Natural killer cell (primary cell): ENCODE measurements around the gene PPP1R3A. TPM values are rescaled to one million over a fixed set of nuclear protein-coding genes. Genes with fewer than 3 reads are reported as not detected.

Experiments used
- ATAC-seq, 3 donors: fragments of 150-1000 bp in 2 of 3; fragments of 200-7000 bp in 1 of 3; cut with Tn5 transposase; 1 replicate in 1 of 3; 2 replicates in 2 of 3; pipeline ENCODE4 v1.10.0; 2021; ENCODE audit warnings: mild to moderate bottlenecking in 2 of 3, moderate library complexity in 2 of 3
- DNase-seq, 2 donors: peaks; one replicate each; pipeline versions ENCODE4 v3.0.0 to v3.0.0-alpha.2; 2013 to 2021; ENCODE audit warnings: mixed read lengths in 1 of 2
- H3K27ac ChIP-seq: one replicate; pipeline ENCODE4 v1.5.1; 2013; ENCODE audit warnings: mild to moderate bottlenecking, low read length
- H3K27me3 ChIP-seq: one replicate; pipeline ENCODE4 v1.6.1; 2013; ENCODE audit warnings: low read length; ENCODE audit not compliant: control insufficient read depth, insufficient read depth
- H3K36me3 ChIP-seq: one replicate; pipeline ENCODE4 v1.6.1; 2013; ENCODE audit warnings: low read length; ENCODE audit not compliant: control insufficient read depth, insufficient read depth
- H3K4me1 ChIP-seq: one replicate; pipeline ENCODE4 v1.6.1; 2013; ENCODE audit warnings: low read length; ENCODE audit not compliant: control insufficient read depth, insufficient read depth
- H3K4me3 ChIP-seq: one replicate; pipeline ENCODE4 v1.5.1; 2013; ENCODE audit warnings: low read length
- H3K9me3 ChIP-seq: one replicate; pipeline ENCODE4 v1.6.1; 2013; ENCODE audit warnings: low read length; ENCODE audit not compliant: control insufficient read depth, insufficient read depth
- H3K27ac Mint-ChIP-seq, 2 donors: one replicate each; pipeline ENCODE4 v1.8.0; 2022; ENCODE audit warnings: mild to moderate bottlenecking in 2 of 2, mixed read lengths in 2 of 2, moderate library complexity in 1 of 2
- H3K27me3 Mint-ChIP-seq, 2 donors: one replicate each; pipeline ENCODE4 v1.8.0; 2022; ENCODE audit warnings: low read depth in 2 of 2, mixed read lengths in 2 of 2
- H3K36me3 Mint-ChIP-seq: one replicate; pipeline ENCODE4 v1.8.0; 2022; ENCODE audit warnings: mixed read lengths
- H3K4me1 Mint-ChIP-seq, 2 donors: one replicate each; pipeline ENCODE4 v1.8.0; 2022; ENCODE audit warnings: mixed read lengths in 2 of 2
- H3K4me3 Mint-ChIP-seq: one replicate; pipeline ENCODE4 v1.8.0; 2022; ENCODE audit warnings: mild to moderate bottlenecking, moderate library complexity, mixed read lengths
- H3K9me3 Mint-ChIP-seq, 2 donors: one replicate each; pipeline ENCODE4 v1.8.0; 2022; ENCODE audit warnings: mixed read lengths in 2 of 2
- CTCF ChIP-seq: fragments of 200-600 bp; IDR thresholded peaks from one replicate; pipeline ENCODE4 v1.8.0; 2022; ENCODE audit warnings: antibody characterized with exemption
- WGBS: methylation state at CpG from one replicate; pipeline ENCODE4 v1.1.7; 2013; ENCODE audit warnings: missing lambda C conversion rate; ENCODE audit not compliant: insufficient coverage; 5-methylcytosine and 5-hydroxymethylcytosine counted together
- intact Hi-C: fragments of 100-400 bp; cut with micrococcal nuclease; formaldehyde crosslinking; loops from one replicate; pipeline ENCODE4 v1.14.2; 2022
- total RNA-seq, 4 donors: library from RNA; stranded (reverse); fragments of 120-200 nt in 1 of 4; gene quantifications; one replicate each; pipeline versions ENCODE4 v1.2.3 to v1.2.4, GENCODE V29; 2013 to 2022

The PPP1R3A gene
- total RNA-seq, result not detected
- not detected for total RNA-seq (2013)

GRCh38 chr7:113918946-113919345 is at the start of gene PPP1R3A:
TSS of gene PPP1R3A (minus strand) at chr7:113919009. CDS start at chr7:113918996, 13 bp downstream.
- Mint-ChIP-seq H3K27ac (no peak within 1 kb of the TSS), H3K4me3 (no peak within 1 kb of the TSS), H3K36me3 (no peaks in the 10 kb centered on the region), H3K9me3 (peaks cover 11 to 14% of the 10 kb centered on the region in 2 donors), H3K4me1 (no peaks in the 10 kb centered on the region), H3K27me3 (no peaks in the 10 kb centered on the region)
- DNase-seq, result no peak
- no peaks in the 10 kb centered on the region for H3K4me1 ChIP-seq
- H3K36me3 ChIP-seq, result no peaks in the 10 kb centered on the region
- intact Hi-C loops, result no loop called here
- ATAC-seq, result no peak
- no peaks in the 10 kb centered on the region for H3K27me3 ChIP-seq
- H3K4me3 ChIP-seq, result no peak within 1 kb of the TSS
- H3K9me3 ChIP-seq, result no peaks in the 10 kb centered on the region
- no peak for TF ChIP-seq CTCF
- no peak within 1 kb of the TSS for H3K27ac ChIP-seq
- 45% methylated on average over 2 of the region's 2 CpGs for WGBS

GRCh38 chr7:113963356-113963755 is 44.5 kb upstream of the PPP1R3A start:
- no peaks in the 10 kb centered on the region for H3K27me3 ChIP-seq
- no peaks in the 10 kb centered on the region for H3K4me1 ChIP-seq
- Mint-ChIP-seq H3K27ac (no peak overlapping the region), H3K9me3 (peaks cover 5 to 11% of the 10 kb centered on the region in 2 donors), H3K36me3 (no peaks in the 10 kb centered on the region), H3K27me3 (no peaks in the 10 kb centered on the region), H3K4me1 (no peaks in the 10 kb centered on the region), H3K4me3 (no peak overlapping the region)
- no peak for ATAC-seq
- H3K4me3 ChIP-seq, result no peak overlapping the region
- intact Hi-C loops, result no loop called here
- no peak for DNase-seq
- no peak for TF ChIP-seq CTCF
- H3K27ac ChIP-seq, result no peak overlapping the region
- 50% methylated on average over 1 of the region's 2 CpGs for WGBS
- H3K36me3 ChIP-seq, result no peaks in the 10 kb centered on the region
- peaks cover 14% of the 10 kb centered on the region for H3K9me3 ChIP-seq

- no peak for DNase-seq
- H3K27me3 Mint-ChIP-seq, result no peaks in the 10 kb centered on the region
- peaks cover 3% of the 10 kb centered on the region for H3K36me3 Mint-ChIP-seq
- no peak for TF ChIP-seq CTCF
- Histone ChIP-seq H3K4me3 (no peak overlapping the region), H3K36me3 (no peaks in the 10 kb centered on the region), H3K9me3 (peaks cover 44% of the 10 kb centered on the region), H3K27me3 (no peaks in the 10 kb centered on the region), H3K27ac (no peak overlapping the region), H3K4me1 (no peaks in the 10 kb centered on the region)
- H3K9me3 Mint-ChIP-seq, result peaks cover 4 to 10% of the 10 kb centered on the region in 2 donors
- intact Hi-C loops, result no loop called here
- no peak for ATAC-seq
- 87% methylated on average over 2 of the region's 2 CpGs for WGBS
- no peak overlapping the region for H3K27ac Mint-ChIP-seq
- no peak overlapping the region for H3K4me3 Mint-ChIP-seq
- no peaks in the 10 kb centered on the region for H3K4me1 Mint-ChIP-seq
Observed at GRCh38 chr7:113959910-113960309, 41.1 kb upstream of the PPP1R3A start.

- no peak for ATAC-seq
- H3K36me3 Mint-ChIP-seq, result peaks cover 18% of the 10 kb centered on the region
Observed at GRCh38 chr7:113955157-113955556, 36.3 kb upstream of the PPP1R3A start.

More at GRCh38 chr7:113955157-113955556, 36.3 kb upstream of the PPP1R3A start:
- Histone ChIP-seq H3K4me1 (no peaks in the 10 kb centered on the region), H3K9me3 (peaks cover 45% of the 10 kb centered on the region), H3K27ac (no peak overlapping the region), H3K27me3 (no peaks in the 10 kb centered on the region), H3K36me3 (no peaks in the 10 kb centered on the region), H3K4me3 (no peak overlapping the region)
- Mint-ChIP-seq H3K27ac (no peak overlapping the region), H3K27me3 (no peaks in the 10 kb centered on the region), H3K4me1 (no peaks in the 10 kb centered on the region), H3K9me3 (peaks cover 12 to 19% of the 10 kb centered on the region in 2 donors), H3K4me3 (no peak overlapping the region)
- TF ChIP-seq CTCF, result no peak
- DNase-seq, result no peak
- 90% methylated on average over 2 of the region's 2 CpGs for WGBS
- intact Hi-C loops, result no loop called here
